ENCODE data around the gene STUB1.
A peak's percentile ranks its signal among the peaks of the same experiment; 100 is the strongest.

The STUB1 gene

GRCh38 chr16:725463-726187, 45.4 kb downstream of the STUB1 start:
- no peak for DNase-seq (ENCODE audit: low read depth)

GRCh38 chr16:726188-726437, 45.9 kb downstream of the STUB1 start:
- no peak for DNase-seq (ENCODE audit: low read depth)

GRCh38 chr16:726438-727290, 46.5 kb downstream of the STUB1 start, which contains the start of the genes CCDC78 and HAGHL:
TSS of gene CCDC78 (minus strand) at chr16:726443. CDS start at chr16:726367, 76 bp downstream.
TSS of gene HAGHL (plus strand) at chr16:727106. CDS start at chr16:727510, 404 bp downstream.
- DNase-seq (ENCODE audit: low read depth), result peak; percentile 47

GRCh38 chr16:727291-727977, 47.2 kb downstream of the STUB1 start:
- no peak for DNase-seq (ENCODE audit: low read depth)

- DNase-seq (ENCODE audit: low read depth), result peak; percentile 59
Observed at GRCh38 chr16:728131-728889, 48.1 kb downstream of the STUB1 start.

- DNase-seq (ENCODE audit: low read depth), result no peak
Observed at GRCh38 chr16:728890-729744, 48.9 kb downstream of the STUB1 start.

- DNase-seq (ENCODE audit: low read depth), result no peak
Observed at GRCh38 chr16:729768-730665, 49.8 kb downstream of the STUB1 start.

GRCh38 chr16:730666-731509, 50.7 kb downstream of the STUB1 start:
- no peak for DNase-seq (ENCODE audit: low read depth)

- no peak for DNase-seq (ENCODE audit: low read depth)
Observed at GRCh38 chr16:732332-732731, 52.1 kb downstream of the STUB1 start.
